ENCODE data around the gene SNRK. TPM values are rescaled to one million over a fixed set of nuclear protein-coding genes. Genes with fewer than 3 reads are reported as not detected.

The SNRK gene
- total RNA-seq, 1 experiment from 2014 or later: 53.3 TPM

Other genes with a start within 250 kb of the SNRK start
- 45.7 and 51.5 TPM in 2 replicates for gene POMGNT2, start 180.5 kb upstream of the SNRK start, total RNA-seq (2014; rRNA removed)